HepG2 (cell line): ENCODE results near the gene SGIP1. TPM values are rescaled to one million over a fixed set of nuclear protein-coding genes. Genes with fewer than 3 reads are reported as not detected.

ENCODE experiments used
- ATAC-seq: fragments of 200-7000 bp; cut with Tn5 transposase; 3 replicates; pipeline ENCODE4 v1.9.1; 2020; ENCODE audit warnings: mild to moderate bottlenecking, moderate library complexity
- BruUV-seq: library from RNA; stranded (reverse); fragments of 400-500 nt; replicated peaks from 2 replicates; lab custom pipeline; 2021; lab: Mats Ljungman, UMichigan
- CTCF ChIA-PET: fragments of 300-600 bp; formaldehyde crosslinking; extraction: SDS; loops from one replicate; lab custom pipeline; 2021; ENCODE audit warnings: low total read pairs, inconsistent platforms, low intra/inter-chr PET ratio; lab: Yijun Ruan, JAX
- POLR2A ChIA-PET: fragments of 350-600 bp; sonication (Branson Sonifier 250); formaldehyde crosslinking; loops from one replicate; lab custom pipeline; 2020; ENCODE audit warnings: antibody characterized with exemption, inconsistent platforms; lab: Yijun Ruan, JAX
- DNase-seq: peaks from one replicate; pipeline ENCODE4 v3.0.0-alpha.2; 2015; ENCODE audit warnings: low spot score
- FAIRE-seq: peaks from 3 replicates; lab custom pipeline; 2011; peaks lifted over from hg19 to GRCh38; lab: Jason Lieb, UNC
- H2AFZ ChIP-seq: one replicate; pipeline ENCODE4 v1.6.1; 2011; ENCODE audit warnings: low read length, inconsistent platforms
- H3K27ac ChIP-seq: fragments of 300-600 bp; 3 replicates; pipeline ENCODE4 v1.8.0; 2011; ENCODE audit warnings: mixed run types, mild to moderate bottlenecking, mixed read lengths, low read length, inconsistent platforms; ENCODE audit not compliant: insufficient read depth; ENCODE audit errors: extremely low read length
- H3K27me3 ChIP-seq, 2 experiments: fragments of 200-600 bp in 1 of 2; 2 replicates in 1 of 2; 3 replicates in 1 of 2; pipeline versions ENCODE4 v1.6.0 to v1.8.0; 2011; ENCODE audit warnings: low read length in 2 of 2, mild to moderate bottlenecking in 2 of 2, moderate library complexity in 2 of 2, inconsistent platforms in 1 of 2; ENCODE audit not compliant: insufficient read depth in 2 of 2, control insufficient read depth in 1 of 2
- H3K36me3 ChIP-seq, 2 experiments: fragments of 200-600 bp in 1 of 2; replicated peaks in 1 of 2; 2 replicates in 1 of 2; 3 replicates in 1 of 2; pipeline versions ENCODE4 v1.5.1 to v1.8.0; 2011; ENCODE audit warnings: low read length in 2 of 2, inconsistent platforms in 1 of 2; ENCODE audit not compliant: insufficient read depth in 2 of 2, control insufficient read depth in 1 of 2
- H3K4me1 ChIP-seq: 2 replicates; pipeline ENCODE4 v1.5.1; 2012; ENCODE audit warnings: low read length, inconsistent platforms; ENCODE audit not compliant: insufficient read depth
- H3K4me2 ChIP-seq: 2 replicates; pipeline ENCODE4 v1.6.0; 2011; ENCODE audit warnings: low read depth, low read length, inconsistent platforms
- H3K4me3 ChIP-seq, 3 experiments: fragments of 200-600 bp in 1 of 3; sonication (generic), shearing (Covaris generic) in 1 of 3; replicated peaks in 1 of 3; 2 replicates each; pipeline ENCODE4 v1.5.1; 2011 to 2016; ENCODE audit warnings: low read length in 3 of 3, inconsistent platforms in 2 of 3, low read depth in 2 of 3, mild to moderate bottlenecking in 2 of 3, control low read depth in 1 of 3, mixed read lengths in 1 of 3; ENCODE audit not compliant: insufficient read depth in 1 of 3
- H3K79me2 ChIP-seq: one replicate; pipeline ENCODE4 v1.6.1; 2011; ENCODE audit warnings: low read length, inconsistent platforms; ENCODE audit not compliant: insufficient read depth
- H3K9ac ChIP-seq: 2 replicates; pipeline ENCODE4 v1.6.0; 2011; ENCODE audit warnings: mild to moderate bottlenecking, low read depth, low read length, inconsistent platforms; ENCODE audit not compliant: insufficient read depth
- H3K9me3 ChIP-seq: 2 replicates; pipeline ENCODE4 v1.5.1; 2012; ENCODE audit warnings: mild to moderate bottlenecking, low read length
- H4K20me1 ChIP-seq: 2 replicates; pipeline ENCODE4 v1.6.0; 2011; ENCODE audit warnings: inconsistent platforms, mild to moderate bottlenecking, low read length, moderate library complexity; ENCODE audit not compliant: insufficient read depth
- ATF7 ChIP-seq, 2 experiments: fragments of 450-650 bp in 1 of 2; sonication (generic) in 1 of 2; formaldehyde crosslinking in 1 of 2; IDR thresholded peaks; 2 replicates each; pipeline versions ENCODE4 v1.4.0 to v1.6.1; 2016 to 2020; ENCODE audit warnings: antibody characterized with exemption in 1 of 2, mild to moderate bottlenecking in 1 of 2, missing genetic modification reagents in 1 of 2
- ELF1 ChIP-seq: sonication (generic); formaldehyde crosslinking; IDR thresholded peaks from 2 replicates; pipeline ENCODE4 v1.4.0; 2020; ENCODE audit warnings: missing genetic modification reagents
- HIVEP1 ChIP-seq: sonication (generic); formaldehyde crosslinking; IDR thresholded peaks from 2 replicates; pipeline ENCODE4 v1.4.0; 2020; ENCODE audit warnings: mild to moderate bottlenecking, missing genetic modification reagents
- NFAT5 ChIP-seq: sonication (generic); formaldehyde crosslinking; IDR thresholded peaks from 2 replicates; pipeline ENCODE4 v1.4.0; 2020; ENCODE audit warnings: missing genetic modification reagents
- PAF1 ChIP-seq: IDR thresholded peaks from 2 replicates; pipeline ENCODE4 v1.6.1; 2016; ENCODE audit warnings: missing genetic modification reagents, missing compliant biosample characterization
- POLR2AphosphoS5 ChIP-seq: IDR thresholded peaks from 2 replicates; pipeline ENCODE4 v1.6.1; 2012; ENCODE audit warnings: low read depth, low read length
- SP1 ChIP-seq, 2 experiments: fragments of 450-650 bp in 1 of 2; sonication (generic) in 1 of 2; formaldehyde crosslinking in 1 of 2; IDR thresholded peaks; 2 replicates each; pipeline versions ENCODE4 v1.4.0 to v1.6.1; 2016 to 2020; ENCODE audit warnings: missing genetic modification reagents in 1 of 2
- STAT5B ChIP-seq: sonication (generic); formaldehyde crosslinking; IDR thresholded peaks from 2 replicates; pipeline ENCODE4 v1.4.0; 2020; ENCODE audit warnings: missing genetic modification reagents
- THAP11 ChIP-seq: IDR thresholded peaks from 2 replicates; pipeline ENCODE4 v1.6.1; 2016; ENCODE audit warnings: missing biosample characterization, missing genetic modification reagents
- U2AF1 ChIP-seq: fragments of 200-400 bp; formaldehyde crosslinking; optimal IDR thresholded peaks from 2 replicates; pipeline ENCODE3; 2017; ENCODE audit warnings: mild to moderate bottlenecking, low read depth, low read length
- ZBTB34 ChIP-seq: sonication (generic); formaldehyde crosslinking; IDR thresholded peaks from 2 replicates; pipeline ENCODE4 v1.8.0; 2022; ENCODE audit warnings: mild to moderate bottlenecking, missing genetic modification reagents
- ZBTB38 ChIP-seq: sonication (generic); formaldehyde crosslinking; IDR thresholded peaks from 2 replicates; pipeline ENCODE4 v1.5.1; 2020; ENCODE audit warnings: mild to moderate bottlenecking, missing genetic modification reagents
- ZNF124 ChIP-seq: sonication (generic); formaldehyde crosslinking; IDR thresholded peaks from 2 replicates; pipeline ENCODE4 v1.4.0; 2020; ENCODE audit warnings: missing genetic modification reagents
- ZNF510 ChIP-seq: sonication (generic); formaldehyde crosslinking; IDR thresholded peaks from 2 replicates; pipeline ENCODE4 v1.4.0; 2020; ENCODE audit warnings: low read depth, mild to moderate bottlenecking, missing genetic modification reagents
- ZNF614 ChIP-seq: IDR thresholded peaks from 2 replicates; pipeline ENCODE4 v1.6.1; 2018; ENCODE audit warnings: missing biosample characterization, missing genetic modification reagents, inconsistent platforms, borderline replicate concordance
- ZSCAN29 ChIP-seq: sonication (generic); formaldehyde crosslinking; conservative IDR thresholded peaks from 2 replicates; pipeline ENCODE4 v1.4.0; 2020; ENCODE audit warnings: mild to moderate bottlenecking, missing genetic modification reagents
- in situ Hi-C: cut with HindIII; loops from 2 replicates; pipeline ENCODE4 v1.10.0; 2017; ENCODE audit warnings: low pct_unique_long_range_greater_than_20kb; ENCODE audit not compliant: extremely low pct_ligation_motif_present
- intact Hi-C: fragments of 100-400 bp; cut with micrococcal nuclease; formaldehyde crosslinking; loops from one replicate; pipeline ENCODE4 v1.10.0; 2022; ENCODE audit not compliant: unreplicated experiment
- polyA plus RNA-seq, 8 experiments: library from polyadenylated mRNA; depleted of rRNA in 3 of 8; stranded (reverse) in 7 of 8; unstranded in 1 of 8; fragments of >200 nt; fragmentation: Illumina TruSeq in 4 of 8; extraction: Trizol in 4 of 8; gene quantifications; 2 replicates each; pipeline versions ENCODE4 v1.2.1 to v1.2.3, GENCODE V29; 2011 to 2016; ENCODE audit warnings: low read depth in 4 of 8, missing spikeins in 1 of 8, mixed read lengths in 1 of 8; ENCODE audit not compliant: insufficient read depth in 1 of 8
- total RNA-seq, 5 experiments: library from RNA; depleted of rRNA; stranded (reverse); fragments of >200 nt; fragmentation: Illumina TruSeq; extraction: Trizol; gene quantifications; 2 replicates each; pipeline ENCODE4 v1.2.3, GENCODE V29; 2016; ENCODE audit warnings: low read depth in 1 of 5
- TF ChIP-seq, protein P1 (sequence below): sonication (generic); formaldehyde crosslinking; IDR thresholded peaks from 2 replicates; pipeline ENCODE4 v1.4.0; 2020; ENCODE audit warnings: mild to moderate bottlenecking, missing genetic modification reagents

The SGIP1 gene
- total and polyA plus RNA-seq, 2 of the 13 experiments (the other 11 are each of a cell fraction or from before 2014, with no cell fraction given): not detected

DNA sequence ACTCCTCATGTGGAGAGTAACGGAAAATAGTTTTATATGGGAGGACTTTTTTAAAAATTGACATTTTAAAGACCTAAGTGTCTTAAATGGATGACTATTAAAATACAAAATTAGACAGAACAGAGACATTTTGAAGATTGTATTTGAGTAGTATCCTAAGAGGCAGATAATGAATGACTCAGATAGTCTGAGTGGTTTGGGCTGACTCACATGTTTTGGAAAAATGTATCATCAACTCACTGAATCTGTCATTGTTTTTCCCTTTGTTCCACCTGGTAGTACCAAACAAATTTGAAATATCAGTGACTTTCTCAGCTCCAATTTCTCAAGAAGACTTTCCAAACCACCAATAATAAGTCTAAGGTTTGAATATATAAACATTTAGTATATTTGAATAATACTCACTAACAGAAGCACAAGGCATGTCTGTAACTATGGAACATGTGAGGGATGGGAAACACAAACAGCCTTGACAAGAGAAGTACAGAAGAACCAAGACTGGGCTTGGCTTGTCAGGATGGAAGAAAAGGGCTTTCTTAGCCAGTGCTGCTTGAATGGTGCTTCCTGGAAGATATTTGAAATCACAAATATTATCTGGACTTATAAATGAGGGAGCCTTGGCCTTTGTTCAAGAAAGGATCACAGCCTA, 90.6 kb downstream of the SGIP1 start (continued):
- TF ChIP-seq NFAT5 (CRISPR knock-in tag) (no peak), THAP11 (CRISPR knock-in tag) (no peak)

GRCh38 chr1:66626261-66626660, 92.3 kb downstream of the SGIP1 start:
- ChIA-PET CTCF (no interaction called here), POLR2A (no interaction called here)
- intact Hi-C loops: no loop called here
- H3K79me2 ChIP-seq: no peaks in the 10 kb centered on the region
- no peaks in the 10 kb centered on the region for H3K9me3 ChIP-seq
- ATAC-seq (no peak), DNase-seq (no peak), FAIRE-seq (no peak)
- no peaks in the 10 kb centered on the region for H3K36me3 ChIP-seq
- no TSS peak for BruUV-seq
- H3K4me1 ChIP-seq: no peaks in the 10 kb centered on the region
- H3K27me3 ChIP-seq: no peaks in the 10 kb centered on the region
- no peak overlapping the region for H2AFZ ChIP-seq
- no peak overlapping the region for H3K4me3 ChIP-seq
- H3K9ac ChIP-seq: no peak overlapping the region
- in situ Hi-C loops: no loop called here
- H4K20me1 ChIP-seq: no peaks in the 10 kb centered on the region
- no peak overlapping the region for H3K27ac ChIP-seq
- H3K4me2 ChIP-seq: no peak overlapping the region
- no peak for TF ChIP-seq ATF7 (IDR thresholded peaks at IDR 0.05)
- TF ChIP-seq ATF7 (CRISPR knock-in tag; IDR thresholded peaks at IDR 0.05): no peak
- TF ChIP-seq, protein P1, sequence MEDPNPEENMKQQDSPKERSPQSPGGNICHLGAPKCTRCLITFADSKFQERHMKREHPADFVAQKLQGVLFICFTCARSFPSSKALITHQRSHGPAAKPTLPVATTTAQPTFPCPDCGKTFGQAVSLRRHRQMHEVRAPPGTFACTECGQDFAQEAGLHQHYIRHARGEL (CRISPR knock-in tag): no peak
- TF ChIP-seq ZBTB38 (CRISPR knock-in tag): no peak
- no peak for TF ChIP-seq ZNF510 (CRISPR knock-in tag)
- no peak for TF ChIP-seq PAF1
- no peak for TF ChIP-seq HIVEP1
- no peak for TF ChIP-seq ZSCAN29 (CRISPR knock-in tag)
- no peak for TF ChIP-seq ZNF614 (CRISPR knock-in tag)
- no peak for TF ChIP-seq ELF1 (CRISPR knock-in tag)
- TF ChIP-seq STAT5B: no peak
- TF ChIP-seq ZBTB34 (CRISPR knock-in tag): no peak
- TF ChIP-seq POLR2AphosphoS5: no peak
- TF ChIP-seq SP1 (IDR thresholded peaks at IDR 0.05): no peak
- TF ChIP-seq SP1 (CRISPR knock-in tag; IDR thresholded peaks at IDR 0.05): no peak
- no peak for TF ChIP-seq ZNF124 (CRISPR knock-in tag)
- TF ChIP-seq U2AF1: no peak
